HepG2 (cell line): ENCODE measurements around the gene KIF27. TPM values are rescaled to one million over a fixed set of nuclear protein-coding genes. Genes with fewer than 3 reads are reported as not detected.

Experiments used
- ATAC-seq: fragments of 200-7000 bp; cut with Tn5 transposase; 3 replicates; pipeline ENCODE4 v1.9.1; 2020; ENCODE audit warnings: mild to moderate bottlenecking, moderate library complexity
- BruUV-seq: library from RNA; stranded (reverse); fragments of 400-500 nt; replicated peaks from 2 replicates; lab custom pipeline; 2021; lab: Mats Ljungman, UMichigan
- CTCF ChIA-PET: fragments of 300-600 bp; formaldehyde crosslinking; extraction: SDS; loops from one replicate; lab custom pipeline; 2021; ENCODE audit warnings: low total read pairs, inconsistent platforms, low intra/inter-chr PET ratio; lab: Yijun Ruan, JAX
- POLR2A ChIA-PET: fragments of 350-600 bp; sonication (Branson Sonifier 250); formaldehyde crosslinking; loops from one replicate; lab custom pipeline; 2020; ENCODE audit warnings: antibody characterized with exemption, inconsistent platforms; lab: Yijun Ruan, JAX
- DNase-seq: peaks from one replicate; pipeline ENCODE4 v3.0.0-alpha.2; 2015; ENCODE audit warnings: low spot score
- FAIRE-seq: peaks from 3 replicates; lab custom pipeline; 2011; peaks lifted over from hg19 to GRCh38; lab: Jason Lieb, UNC
- H2AFZ ChIP-seq: one replicate; pipeline ENCODE4 v1.6.1; 2011; ENCODE audit warnings: low read length, inconsistent platforms
- H3K27ac ChIP-seq: fragments of 300-600 bp; 3 replicates; pipeline ENCODE4 v1.8.0; 2011; ENCODE audit warnings: mixed run types, mild to moderate bottlenecking, mixed read lengths, low read length, inconsistent platforms; ENCODE audit not compliant: insufficient read depth; ENCODE audit errors: extremely low read length
- H3K27me3 ChIP-seq, 2 experiments: fragments of 200-600 bp in 1 of 2; 2 replicates in 1 of 2; 3 replicates in 1 of 2; pipeline versions ENCODE4 v1.6.0 to v1.8.0; 2011; ENCODE audit warnings: low read length in 2 of 2, mild to moderate bottlenecking in 2 of 2, moderate library complexity in 2 of 2, inconsistent platforms in 1 of 2; ENCODE audit not compliant: insufficient read depth in 2 of 2, control insufficient read depth in 1 of 2
- H3K36me3 ChIP-seq, 2 experiments: fragments of 200-600 bp in 1 of 2; replicated peaks in 1 of 2; 2 replicates in 1 of 2; 3 replicates in 1 of 2; pipeline versions ENCODE4 v1.5.1 to v1.8.0; 2011; ENCODE audit warnings: low read length in 2 of 2, inconsistent platforms in 1 of 2; ENCODE audit not compliant: insufficient read depth in 2 of 2, control insufficient read depth in 1 of 2
- H3K4me1 ChIP-seq: 2 replicates; pipeline ENCODE4 v1.5.1; 2012; ENCODE audit warnings: low read length, inconsistent platforms; ENCODE audit not compliant: insufficient read depth
- H3K4me2 ChIP-seq: 2 replicates; pipeline ENCODE4 v1.6.0; 2011; ENCODE audit warnings: low read depth, low read length, inconsistent platforms
- H3K4me3 ChIP-seq, 3 experiments: fragments of 200-600 bp in 1 of 3; sonication (generic), shearing (Covaris generic) in 1 of 3; replicated peaks in 1 of 3; 2 replicates each; pipeline ENCODE4 v1.5.1; 2011 to 2016; ENCODE audit warnings: low read length in 3 of 3, inconsistent platforms in 2 of 3, low read depth in 2 of 3, mild to moderate bottlenecking in 2 of 3, control low read depth in 1 of 3, mixed read lengths in 1 of 3; ENCODE audit not compliant: insufficient read depth in 1 of 3
- H3K79me2 ChIP-seq: one replicate; pipeline ENCODE4 v1.6.1; 2011; ENCODE audit warnings: low read length, inconsistent platforms; ENCODE audit not compliant: insufficient read depth
- H3K9ac ChIP-seq: 2 replicates; pipeline ENCODE4 v1.6.0; 2011; ENCODE audit warnings: mild to moderate bottlenecking, low read depth, low read length, inconsistent platforms; ENCODE audit not compliant: insufficient read depth
- H3K9me3 ChIP-seq: 2 replicates; pipeline ENCODE4 v1.5.1; 2012; ENCODE audit warnings: mild to moderate bottlenecking, low read length
- H4K20me1 ChIP-seq: 2 replicates; pipeline ENCODE4 v1.6.0; 2011; ENCODE audit warnings: inconsistent platforms, mild to moderate bottlenecking, low read length, moderate library complexity; ENCODE audit not compliant: insufficient read depth
- ATF1 ChIP-seq: IDR thresholded peaks from 2 replicates; pipeline ENCODE4 v1.6.1; 2016; ENCODE audit warnings: mild to moderate bottlenecking, control low read depth
- ATM ChIP-seq: fragments of 450-650 bp; IDR thresholded peaks from 2 replicates; pipeline ENCODE4 v1.7.1; 2017; ENCODE audit warnings: mild to moderate bottlenecking, borderline replicate concordance
- CEBPB ChIP-seq: IDR thresholded peaks from 2 replicates; pipeline ENCODE4 v1.6.1; 2011; ENCODE audit warnings: low read depth, low read length, improper control_type of control experiment, borderline replicate concordance
- CTCF ChIP-seq: sonication (generic); formaldehyde crosslinking; IDR thresholded peaks from 2 replicates; pipeline ENCODE4 v1.5.0; 2020; ENCODE audit warnings: mild to moderate bottlenecking, missing genetic modification reagents, moderate library complexity
- DRAP1 ChIP-seq: IDR thresholded peaks from 2 replicates; pipeline ENCODE4 v1.6.1; 2016; ENCODE audit warnings: missing genetic modification reagents, missing compliant biosample characterization
- GATAD2A ChIP-seq: IDR thresholded peaks from 2 replicates; pipeline ENCODE4 v1.6.1; 2016
- MTF2 ChIP-seq: sonication (generic); formaldehyde crosslinking; IDR thresholded peaks from 2 replicates; pipeline ENCODE4 v1.5.0; 2020; ENCODE audit warnings: missing genetic modification reagents, borderline replicate concordance
- TEAD2 ChIP-seq: sonication (generic); formaldehyde crosslinking; IDR thresholded peaks from 2 replicates; pipeline ENCODE4 v1.9.0; 2021; ENCODE audit warnings: missing genetic modification reagents
- ZBTB2 ChIP-seq: sonication (generic); formaldehyde crosslinking; IDR thresholded peaks from 2 replicates; pipeline ENCODE4 v1.8.0; 2022; ENCODE audit warnings: low read depth, missing genetic modification reagents
- ZNF18 ChIP-seq: sonication (generic); formaldehyde crosslinking; IDR thresholded peaks from 2 replicates; pipeline ENCODE4 v1.8.0; 2022; ENCODE audit warnings: mild to moderate bottlenecking, missing genetic modification reagents; ENCODE audit not compliant: insufficient replicate concordance
- WGBS: methylation state at CpG from one replicate; pipeline ENCODE4 v1.1.6; 2017; ENCODE audit warnings: low lambda C conversion rate; 5-methylcytosine and 5-hydroxymethylcytosine counted together
- in situ Hi-C: cut with HindIII; loops from 2 replicates; pipeline ENCODE4 v1.10.0; 2017; ENCODE audit warnings: low pct_unique_long_range_greater_than_20kb; ENCODE audit not compliant: extremely low pct_ligation_motif_present
- intact Hi-C: fragments of 100-400 bp; cut with micrococcal nuclease; formaldehyde crosslinking; loops from one replicate; pipeline ENCODE4 v1.10.0; 2022; ENCODE audit not compliant: unreplicated experiment
- polyA plus RNA-seq, 8 experiments: library from polyadenylated mRNA; depleted of rRNA in 3 of 8; stranded (reverse) in 7 of 8; unstranded in 1 of 8; fragments of >200 nt; fragmentation: Illumina TruSeq in 4 of 8; extraction: Trizol in 4 of 8; gene quantifications; 2 replicates each; pipeline versions ENCODE4 v1.2.1 to v1.2.3, GENCODE V29; 2011 to 2016; ENCODE audit warnings: low read depth in 4 of 8, missing spikeins in 1 of 8, mixed read lengths in 1 of 8; ENCODE audit not compliant: insufficient read depth in 1 of 8
- total RNA-seq, 5 experiments: library from RNA; depleted of rRNA; stranded (reverse); fragments of >200 nt; fragmentation: Illumina TruSeq; extraction: Trizol; gene quantifications; 2 replicates each; pipeline ENCODE4 v1.2.3, GENCODE V29; 2016; ENCODE audit warnings: low read depth in 1 of 5

Gene KIF27
- total and polyA plus RNA-seq, 2 of the 13 experiments (the other 11 are each of a cell fraction or from before 2014, with no cell fraction given) = 0.95 to 4.1 TPM

- Histone ChIP-seq H3K27ac (no peak overlapping the region), H3K9me3 (no peaks in the 10 kb centered on the region), H3K27me3 (no peaks in the 10 kb centered on the region), H4K20me1 (no peaks in the 10 kb centered on the region), H3K36me3 (no peaks in the 10 kb centered on the region), H2AFZ (no peak overlapping the region), H3K4me1 (no peaks in the 10 kb centered on the region), H3K4me3 (no peak overlapping the region), H3K9ac (no peak overlapping the region), H3K4me2 (no peak overlapping the region), H3K79me2 (no peaks in the 10 kb centered on the region)
- DNase-seq (no peak), FAIRE-seq (no peak), ATAC-seq (peak; percentile 41)
- peak; percentile 71 for TF ChIP-seq CEBPB
- TF ChIP-seq ZBTB2 (CRISPR knock-in tag) = no peak
- POLR2A ChIA-PET = no interaction called here
- WGBS = 93% methylated on average over 1 of the region's 1 CpG
- CTCF ChIA-PET = no interaction called here
- BruUV-seq = no TSS peak
- in situ Hi-C loops = no loop called here
- intact Hi-C loops = no loop called here
These were observed 6.4 kb upstream of the KIF27 start for GRCh38 chr9:83927591-83927990.

GRCh38 chr9:83920469-83920926 is 734 bp downstream of the KIF27 start:
- POLR2A ChIA-PET = interaction anchor here (0.8 to 2.4 kb wide), 9 partner anchors 10 to 212 kb away, joined by 3 to 19 read pairs (median 4); partner anchors contain the start of genes HNRNPK, RMI1 and UBQLN1
- peak; percentile 85 for FAIRE-seq
- TF ChIP-seq ATM (no peak), ZNF18 (CRISPR knock-in tag) (peak; percentile 59), TEAD2 (CRISPR knock-in tag) (no peak), MTF2 (CRISPR knock-in tag) (0 out of 2 replicates have a peak, but pooled peaks have one; percentile 17), DRAP1 (CRISPR knock-in tag) (peak; percentile 39; the same call in 1 of the 2 replicates), GATAD2A (CRISPR knock-in tag) (peak; percentile 36; the same call in 1 of the 2 replicates), CTCF (peak; percentile 62), ATF1 (CRISPR knock-in tag) (no peak)

More at GRCh38 chr9:83920469-83920926, 734 bp downstream of the KIF27 start:
- Histone ChIP-seq H3K27ac (peak overlapping the region; percentile 95), H3K4me3 (peak overlapping the region; percentile 63 to 70 (median 68)), H3K9ac (peak overlapping the region; percentile 84), H3K27me3 (no peaks in the 10 kb centered on the region), H3K4me1 (peaks cover 16% of the 10 kb centered on the region), H3K4me2 (peak overlapping the region; percentile 97), H2AFZ (peak overlapping the region; percentile 84), H4K20me1 (no peaks in the 10 kb centered on the region), H3K79me2 (no peaks in the 10 kb centered on the region), H3K36me3 (no peaks in the 10 kb centered on the region), H3K9me3 (no peaks in the 10 kb centered on the region)
- peak; percentile 61 for ATAC-seq
- in situ Hi-C loops (no loop called here), intact Hi-C loops (loop anchor here (2.0 to 5.0 kb wide), 2 partner anchors 66 to 342 kb away; no protein-coding TSS in a partner anchor)
- CTCF ChIA-PET = interaction anchor here (1.0 kb wide), 1 partner anchor 341 kb away, joined by 8 read pairs; no protein-coding TSS in a partner anchor
- under 1% methylated on average over 10 of the region's 16 CpGs for WGBS
- BruUV-seq = TSS peak; percentile 80
- DNase-seq = peak; percentile 62
